H9 (cell line): Measurements from ENCODE around the gene ARHGAP15. TPM values are rescaled to one million over a fixed set of nuclear protein-coding genes. Genes with fewer than 3 reads are reported as not detected.

Experiments used
- DNase-seq: peaks from one replicate; pipeline ENCODE4 v3.0.0-alpha.2; 2017
- H2AFZ ChIP-seq: one replicate; pipeline ENCODE4 v1.6.1; 2013; ENCODE audit warnings: mild to moderate bottlenecking, low read length, control low read depth, moderate library complexity
- H2AK5ac ChIP-seq: 2 replicates; pipeline ENCODE4 v1.6.1; 2013; ENCODE audit warnings: low read length, control low read depth, mixed read lengths; ENCODE audit not compliant: insufficient read length
- H2BK120ac ChIP-seq: one replicate; pipeline ENCODE4 v1.6.1; 2013; ENCODE audit warnings: low read depth, mild to moderate bottlenecking, low read length, control low read depth, inconsistent platforms; ENCODE audit not compliant: poor library complexity, severe bottlenecking
- H2BK12ac ChIP-seq: 2 replicates; pipeline ENCODE4 v1.6.1; 2013; ENCODE audit warnings: low read length, control low read depth, mixed read lengths, low read depth; ENCODE audit not compliant: insufficient read length
- H2BK15ac ChIP-seq: 2 replicates; pipeline ENCODE4 v1.6.1; 2013; ENCODE audit warnings: low read depth, low read length, control low read depth
- H2BK20ac ChIP-seq: one replicate; pipeline ENCODE4 v1.6.1; 2013; ENCODE audit warnings: low read depth, mild to moderate bottlenecking, low read length, control low read depth, inconsistent platforms; ENCODE audit not compliant: poor library complexity, severe bottlenecking
- H2BK5ac ChIP-seq: 2 replicates; pipeline ENCODE4 v1.6.1; 2013; ENCODE audit warnings: low read length, control low read depth, mixed read lengths; ENCODE audit not compliant: insufficient read length
- H3K14ac ChIP-seq: 2 replicates; pipeline ENCODE4 v1.6.1; 2013; ENCODE audit warnings: low read length, control low read depth; ENCODE audit not compliant: insufficient read depth
- H3K18ac ChIP-seq: 2 replicates; pipeline ENCODE4 v1.6.1; 2013; ENCODE audit warnings: low read depth, mild to moderate bottlenecking, mixed read lengths, low read length, control low read depth; ENCODE audit not compliant: insufficient read length
- H3K23ac ChIP-seq: 2 replicates; pipeline ENCODE4 v1.6.1; 2013; ENCODE audit warnings: low read length, control low read depth, mixed read lengths, low read depth; ENCODE audit not compliant: insufficient read length
- H3K23me2 ChIP-seq: 2 replicates; pipeline ENCODE4 v1.6.1; 2013; ENCODE audit warnings: low read depth, mild to moderate bottlenecking, mixed read lengths, low read length, control low read depth; ENCODE audit not compliant: insufficient read length, poor library complexity, severe bottlenecking
- H3K27ac ChIP-seq: 2 replicates; pipeline ENCODE4 v1.5.1; 2013; ENCODE audit warnings: low read length, control low read depth, mixed read lengths, low read depth; ENCODE audit not compliant: insufficient read length
- H3K27me3 ChIP-seq: 2 replicates; pipeline ENCODE4 v1.6.1; 2013; ENCODE audit warnings: low read length, control low read depth, inconsistent platforms; ENCODE audit not compliant: insufficient read depth
- H3K4ac ChIP-seq: 2 replicates; pipeline ENCODE4 v1.6.1; 2013; ENCODE audit warnings: low read depth, mild to moderate bottlenecking, control low read depth, inconsistent platforms, low read length, moderate library complexity
- H3K4me1 ChIP-seq: 2 replicates; pipeline ENCODE4 v1.6.1; 2013; ENCODE audit warnings: low read length, control low read depth, inconsistent platforms; ENCODE audit not compliant: insufficient read depth
- H3K4me2 ChIP-seq: 2 replicates; pipeline ENCODE4 v1.6.1; 2013; ENCODE audit warnings: low read length, control low read depth, mixed read lengths; ENCODE audit not compliant: insufficient read length, insufficient read depth
- H3K56ac ChIP-seq: 2 replicates; pipeline ENCODE4 v1.6.1; 2013; ENCODE audit warnings: low read depth, mild to moderate bottlenecking, mixed read lengths, low read length, control low read depth; ENCODE audit not compliant: insufficient read length
- H3K79me1 ChIP-seq: 2 replicates; pipeline ENCODE4 v1.6.1; 2013; ENCODE audit warnings: low read depth, mild to moderate bottlenecking, moderate library complexity, low read length, control low read depth, inconsistent platforms; ENCODE audit not compliant: insufficient read depth, poor library complexity, severe bottlenecking
- H3K79me2 ChIP-seq: 2 replicates; pipeline ENCODE4 v1.6.1; 2013; ENCODE audit warnings: low read length, control low read depth, inconsistent platforms; ENCODE audit not compliant: insufficient read depth
- H3K9ac ChIP-seq: 2 replicates; pipeline ENCODE4 v1.6.1; 2013; ENCODE audit warnings: low read length, control low read depth, mixed read lengths; ENCODE audit not compliant: insufficient read length; ENCODE audit errors: extremely low read depth
- H3K9me3 ChIP-seq: one replicate; pipeline ENCODE4 v1.6.1; 2013; ENCODE audit warnings: low read depth, low read length, inconsistent platforms; ENCODE audit not compliant: control insufficient read depth
- H3T11ph ChIP-seq: one replicate; pipeline ENCODE4 v1.6.1; 2013; ENCODE audit warnings: mild to moderate bottlenecking, low read length, control low read depth, inconsistent platforms
- H4K20me1 ChIP-seq: one replicate; pipeline ENCODE4 v1.6.1; 2013; ENCODE audit not compliant: control insufficient read depth, insufficient read length, insufficient read depth
- H4K5ac ChIP-seq: 2 replicates; pipeline ENCODE4 v1.6.1; 2013; ENCODE audit warnings: low read depth, mild to moderate bottlenecking, mixed read lengths, low read length, control low read depth; ENCODE audit not compliant: insufficient read length
- H4K8ac ChIP-seq: replicated peaks from 2 replicates; pipeline ENCODE4 v1.6.1; 2013; ENCODE audit warnings: low read length, control low read depth, mixed read lengths, low read depth; ENCODE audit not compliant: insufficient read length
- H4K91ac ChIP-seq: 2 replicates; pipeline ENCODE4 v1.6.1; 2013; ENCODE audit warnings: low read depth, mild to moderate bottlenecking, moderate library complexity, mixed read lengths, low read length, control low read depth; ENCODE audit not compliant: insufficient read length
- H3K27ac Mint-ChIP-seq, 3 experiments: 2 replicates in 2 of 3; 3 replicates in 1 of 3; pipeline ENCODE4 v1.8.0; 2020 to 2021; ENCODE audit warnings: mixed read lengths in 3 of 3, mild to moderate bottlenecking in 1 of 3, moderate library complexity in 1 of 3
- H3K27me3 Mint-ChIP-seq: 2 replicates; pipeline ENCODE4 v1.8.0; 2021; ENCODE audit warnings: low read depth, mild to moderate bottlenecking, moderate library complexity, mixed read lengths
- H3K36me3 Mint-ChIP-seq, 3 experiments: 2 replicates in 2 of 3; 3 replicates in 1 of 3; pipeline ENCODE4 v1.8.0; 2020 to 2021; ENCODE audit warnings: low read depth in 3 of 3, mixed read lengths in 3 of 3; ENCODE audit not compliant: insufficient read depth in 1 of 3
- H3K4me1 Mint-ChIP-seq, 2 experiments: 2 replicates each; pipeline ENCODE4 v1.8.0; 2020; ENCODE audit warnings: mixed read lengths in 2 of 2
- H3K4me3 Mint-ChIP-seq, 2 experiments: 2 replicates in 1 of 2; 3 replicates in 1 of 2; pipeline ENCODE4 v1.8.0; 2020 to 2021; ENCODE audit warnings: mild to moderate bottlenecking in 2 of 2, mixed read lengths in 2 of 2, moderate library complexity in 1 of 2
- H3K9me3 Mint-ChIP-seq, 2 experiments: 2 replicates in 1 of 2; 3 replicates in 1 of 2; pipeline ENCODE4 v1.8.0; 2020; ENCODE audit warnings: mild to moderate bottlenecking in 2 of 2, mixed read lengths in 2 of 2, moderate library complexity in 1 of 2
- WGBS: extraction: QIAGEN DNeasy Blood & Tissue Kit; methylation state at CpG from one replicate; pipeline ENCODE4 v1.1.7; 2013; ENCODE audit warnings: missing lambda C conversion rate, low lambda C conversion rate, mixed read lengths; ENCODE audit not compliant: insufficient read length; ENCODE audit errors: extremely low coverage; 5-methylcytosine and 5-hydroxymethylcytosine counted together
- total RNA-seq: library from RNA; stranded (reverse); gene quantifications from 2 replicates; pipeline ENCODE4 v1.2.1, GENCODE V29; 2021
- TF ChIP-seq, protein P1 (sequence below): fragments of 200-600 bp; sonication (generic); conservative IDR thresholded peaks from 3 replicates; pipeline ENCODE4 v1.8.0; 2021; ENCODE audit warnings: antibody characterized with exemption, mild to moderate bottlenecking

The ARHGAP15 gene
- total RNA-seq, 1 experiment from 2014 or later, result not detected

DNA sequence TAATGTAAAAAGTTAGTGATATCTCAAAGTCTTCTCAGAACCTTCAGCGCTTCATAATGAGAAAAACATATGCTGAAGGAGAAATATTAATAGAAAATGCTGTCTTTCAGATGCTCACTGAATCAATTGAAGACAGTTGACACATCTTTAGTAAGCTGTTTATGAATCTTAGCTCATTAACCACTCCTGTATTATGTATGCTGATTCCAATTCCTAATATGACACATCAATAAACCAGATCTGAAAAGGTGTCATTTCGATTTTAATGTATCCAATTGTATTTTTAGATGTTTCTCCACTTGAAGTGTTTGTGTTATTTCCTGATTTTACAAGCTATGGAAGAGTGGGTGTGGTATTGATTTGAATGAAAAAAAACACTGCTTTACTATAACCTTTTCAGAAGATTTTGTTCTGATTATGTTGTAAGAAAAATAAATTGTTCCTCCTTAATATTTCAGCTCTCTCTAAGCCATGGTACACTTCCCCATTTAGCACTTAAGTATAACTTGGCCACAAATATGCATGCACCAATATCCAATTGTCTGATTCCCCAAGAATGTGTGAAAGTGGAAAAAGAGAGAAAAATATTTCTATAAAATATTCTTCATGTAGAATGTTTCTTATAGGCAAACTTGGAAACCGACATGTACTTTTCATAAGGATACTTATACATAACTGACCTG, 569.8 kb downstream of the ARHGAP15 start:
- Histone ChIP-seq H3K79me2 (no peaks in the 10 kb centered on the region), H2BK12ac (no peak overlapping the region), H4K91ac (no peak overlapping the region), H3K14ac (no peak overlapping the region), H4K8ac (no peak overlapping the region), H3K23me2 (no peaks in the 10 kb centered on the region), H3K4me2 (no peak overlapping the region), H3K9me3 (no peaks in the 10 kb centered on the region), H2BK15ac (no peak overlapping the region), H4K5ac (no peak overlapping the region), H3K27ac (no peak overlapping the region), H2AK5ac (no peak overlapping the region), H3K4me1 (no peaks in the 10 kb centered on the region), H3K56ac (no peak overlapping the region), H2BK20ac (no peak overlapping the region), H3K9ac (no peak overlapping the region), H3K18ac (no peak overlapping the region), H2BK120ac (no peak overlapping the region), H3K27me3 (no peaks in the 10 kb centered on the region), H3K79me1 (no peaks in the 10 kb centered on the region), H2AFZ (no peak overlapping the region), H2BK5ac (no peak overlapping the region), H3K23ac (no peak overlapping the region), H3T11ph (no peak overlapping the region), H4K20me1 (no peaks in the 10 kb centered on the region), H3K4ac (no peak overlapping the region)
- Mint-ChIP-seq H3K4me3 (no peak overlapping the region), H3K27ac (no peak overlapping the region; a peak in 1 of 7 replicates), H3K36me3 (no peaks in the 10 kb centered on the region), H3K27me3 (no peaks in the 10 kb centered on the region), H3K9me3 (no peaks in the 10 kb centered on the region), H3K4me1 (0 out of 4 replicates have a peak, but pooled peaks cover 0 to 3% of the 10 kb centered on the region in 2 experiments)
- TF ChIP-seq, protein P1, sequence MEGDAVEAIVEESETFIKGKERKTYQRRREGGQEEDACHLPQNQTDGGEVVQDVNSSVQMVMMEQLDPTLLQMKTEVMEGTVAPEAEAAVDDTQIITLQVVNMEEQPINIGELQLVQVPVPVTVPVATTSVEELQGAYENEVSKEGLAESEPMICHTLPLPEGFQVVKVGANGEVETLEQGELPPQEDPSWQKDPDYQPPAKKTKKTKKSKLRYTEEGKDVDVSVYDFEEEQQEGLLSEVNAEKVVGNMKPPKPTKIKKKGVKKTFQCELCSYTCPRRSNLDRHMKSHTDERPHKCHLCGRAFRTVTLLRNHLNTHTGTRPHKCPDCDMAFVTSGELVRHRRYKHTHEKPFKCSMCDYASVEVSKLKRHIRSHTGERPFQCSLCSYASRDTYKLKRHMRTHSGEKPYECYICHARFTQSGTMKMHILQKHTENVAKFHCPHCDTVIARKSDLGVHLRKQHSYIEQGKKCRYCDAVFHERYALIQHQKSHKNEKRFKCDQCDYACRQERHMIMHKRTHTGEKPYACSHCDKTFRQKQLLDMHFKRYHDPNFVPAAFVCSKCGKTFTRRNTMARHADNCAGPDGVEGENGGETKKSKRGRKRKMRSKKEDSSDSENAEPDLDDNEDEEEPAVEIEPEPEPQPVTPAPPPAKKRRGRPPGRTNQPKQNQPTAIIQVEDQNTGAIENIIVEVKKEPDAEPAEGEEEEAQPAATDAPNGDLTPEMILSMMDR, result no peak
- no CpG with 5 or more reads among the region's 3 CpGs for WGBS
- DNase-seq, result no peak
